ENCODE results near the gene CUL1.

- TF ChIP-seq CTCF (IDR thresholded peaks at IDR 0.05) = no peak
- TF ChIP-seq ZFX (IDR thresholded peaks at IDR 0.05; ENCODE audit: borderline replicate concordance) = no peak
These were observed 22.4 kb upstream of the CUL1 start for GRCh38 chr7:148676291-148676690.
